ENCODE measurements around the gene TROAP.

TROAP gene

GRCh38 chr12:49342914-49343731, 20.1 kb downstream of the TROAP start:
- DNase-seq (ENCODE audit: low read depth in 2 of 2): no peak

GRCh38 chr12:49344486-49345050, 21.5 kb downstream of the TROAP start:
- no peak for DNase-seq (ENCODE audit: low read depth in 2 of 2)

GRCh38 chr12:49345051-49345824, 22.2 kb downstream of the TROAP start:
- no peak for DNase-seq (ENCODE audit: low read depth in 2 of 2)

DNA sequence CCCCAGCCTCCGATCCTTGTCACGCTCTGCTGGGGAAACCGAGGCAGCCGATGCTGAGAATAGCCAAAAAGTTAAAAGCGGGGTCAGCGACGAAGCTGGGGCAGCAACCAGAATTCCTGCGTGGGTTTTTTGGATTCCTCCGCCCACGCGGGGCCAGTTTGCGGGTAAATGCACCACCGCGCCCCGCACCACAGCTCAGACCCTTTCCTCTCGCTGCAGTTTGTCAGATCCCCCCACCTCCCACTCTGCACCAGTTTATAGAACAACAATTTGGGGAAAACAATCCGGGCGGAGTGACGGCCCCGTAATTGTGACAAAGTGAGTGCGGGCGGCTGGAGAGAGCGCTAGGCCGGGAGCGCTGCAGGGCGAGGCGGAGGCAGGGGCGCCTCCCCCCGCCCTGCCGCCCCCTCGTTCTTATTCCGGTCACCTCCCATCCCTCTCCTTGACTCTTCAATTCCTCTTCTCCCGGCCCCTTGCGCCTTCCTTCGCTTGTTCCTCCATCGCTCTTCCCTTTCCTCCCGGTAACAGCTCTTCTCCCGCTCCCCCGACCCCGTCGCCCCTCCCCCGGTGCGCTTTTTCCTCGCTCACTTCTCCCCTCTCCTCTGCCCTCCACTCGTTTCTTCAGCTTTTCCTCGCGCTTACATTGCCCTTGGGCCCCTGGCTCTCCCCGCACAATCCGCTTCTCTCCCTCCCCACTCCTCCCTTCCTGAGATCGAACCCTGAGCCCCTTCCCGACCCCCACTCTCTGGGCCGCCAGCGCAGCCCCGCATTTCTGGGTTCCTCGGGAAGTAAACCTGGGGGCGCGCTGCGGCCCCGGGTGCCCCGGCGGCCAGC, 23.0 kb downstream of the TROAP start:
- no peak for DNase-seq (ENCODE audit: low read depth in 2 of 2)

- DNase-seq (ENCODE audit: low read depth in 2 of 2): no peak
Observed at GRCh38 chr12:49346659-49347310, 23.7 kb downstream of the TROAP start, which contains the start of gene DNAJC22. Gene DNAJC22, plus strand, starts transcription at chr12:49346888. Its CDS starts 1,985 bp downstream, at chr12:49348873.

- DNase-seq (ENCODE audit: low read depth in 2 of 2): no peak
Observed at GRCh38 chr12:49347311-49348193, 24.5 kb downstream of the TROAP start.

GRCh38 chr12:49348781-49349180, 25.7 kb downstream of the TROAP start:
- no peak for DNase-seq (ENCODE audit: low read depth in 2 of 2)

DNA sequence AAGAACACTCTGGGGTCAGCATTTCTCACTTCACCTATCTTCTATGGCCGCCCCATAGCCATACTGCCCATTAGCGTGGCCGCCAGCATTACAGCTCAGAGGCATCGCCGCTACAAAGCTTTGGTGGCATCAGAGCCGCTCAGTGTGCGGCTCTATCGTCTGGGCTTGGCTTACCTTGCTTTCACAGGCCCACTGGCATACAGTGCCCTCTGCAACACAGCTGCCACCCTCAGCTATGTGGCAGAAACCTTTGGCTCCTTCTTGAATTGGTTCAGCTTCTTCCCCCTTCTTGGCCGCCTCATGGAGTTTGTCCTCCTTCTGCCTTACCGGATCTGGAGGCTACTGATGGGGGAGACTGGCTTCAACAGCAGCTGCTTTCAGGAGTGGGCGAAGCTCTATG, 26.2 kb downstream of the TROAP start:
- DNase-seq (ENCODE audit: low read depth in 2 of 2): no peak

DNA sequence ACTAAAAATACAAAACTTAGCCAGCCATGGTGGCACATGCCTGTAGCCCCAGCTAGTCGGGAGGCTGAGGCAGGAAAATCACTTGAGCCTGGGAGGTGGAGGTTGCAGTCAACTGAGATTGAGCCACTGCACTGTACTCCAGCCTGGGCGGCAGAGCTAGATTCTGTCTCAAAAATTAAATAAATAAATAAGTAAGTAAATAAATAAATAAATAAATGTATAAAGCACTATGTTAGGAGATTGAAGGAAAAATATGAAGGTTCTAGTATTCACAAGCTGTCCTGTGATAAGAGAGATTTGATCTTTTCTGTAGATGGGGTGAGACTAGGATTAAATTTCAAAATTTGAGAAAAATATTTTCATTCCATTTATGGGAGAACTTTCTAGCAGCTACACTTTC, 29.3 kb downstream of the TROAP start:
- no peak for DNase-seq (ENCODE audit: low read depth in 2 of 2)

DNA sequence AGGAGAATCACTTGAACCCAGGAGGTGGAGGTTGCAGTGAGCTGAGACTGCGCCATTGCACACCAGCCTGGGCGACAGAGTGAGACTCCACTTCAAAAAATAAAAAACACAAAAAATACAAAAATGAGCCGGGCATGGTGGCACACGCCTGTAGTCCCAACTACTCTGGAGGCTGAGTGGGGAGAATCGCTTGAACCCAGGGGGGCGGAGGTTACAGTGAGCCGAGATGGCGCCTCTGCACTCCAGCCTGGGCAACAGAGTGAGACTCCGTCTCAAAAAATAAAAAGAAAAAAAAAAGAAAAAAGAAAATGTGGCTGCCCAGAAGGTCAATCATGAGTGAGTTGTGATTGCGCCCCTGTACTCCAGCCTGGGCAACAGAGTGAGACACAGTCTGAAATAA, 32.9 kb downstream of the TROAP start:
- DNase-seq (ENCODE audit: low read depth in 2 of 2): no peak

GRCh38 chr12:49357103-49357678, 34.1 kb downstream of the TROAP start:
- no peak for DNase-seq (ENCODE audit: low read depth in 2 of 2)

DNA sequence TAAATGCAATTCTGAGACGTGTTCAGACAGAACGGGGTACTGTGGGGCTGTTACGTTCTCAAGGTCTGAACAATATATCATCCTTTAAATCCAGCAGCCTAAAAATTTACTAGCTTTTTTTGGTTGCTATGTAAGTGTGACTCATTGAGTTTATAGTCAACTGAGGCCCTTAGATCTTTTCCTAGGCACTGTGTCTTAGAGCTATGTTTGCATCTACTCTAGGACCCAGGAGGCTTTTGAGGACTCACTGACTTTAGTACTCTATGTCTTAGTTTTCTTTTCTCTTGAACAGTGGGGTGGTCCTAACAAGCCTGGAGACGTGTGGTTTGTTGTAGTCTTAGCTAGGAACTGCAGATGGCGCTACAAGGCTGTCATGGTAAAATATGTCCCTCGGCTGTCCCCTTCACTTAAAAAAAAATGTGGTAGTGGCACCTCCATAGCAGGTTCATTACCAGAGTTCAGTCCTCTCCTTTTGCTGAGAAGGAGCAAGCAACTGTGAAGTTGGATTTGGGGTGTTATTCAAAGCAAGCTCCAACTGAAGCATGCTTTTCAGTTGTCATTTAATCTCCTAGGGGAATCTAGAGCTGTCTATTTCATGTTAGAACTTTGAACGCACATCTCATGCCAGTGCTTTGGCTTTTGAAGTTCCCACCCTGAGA, 35.6 kb downstream of the TROAP start:
- DNase-seq (ENCODE audit: low read depth in 2 of 2): no peak

GRCh38 chr12:49359671-49360070, 36.6 kb downstream of the TROAP start:
- DNase-seq (ENCODE audit: low read depth in 2 of 2): no peak

DNA sequence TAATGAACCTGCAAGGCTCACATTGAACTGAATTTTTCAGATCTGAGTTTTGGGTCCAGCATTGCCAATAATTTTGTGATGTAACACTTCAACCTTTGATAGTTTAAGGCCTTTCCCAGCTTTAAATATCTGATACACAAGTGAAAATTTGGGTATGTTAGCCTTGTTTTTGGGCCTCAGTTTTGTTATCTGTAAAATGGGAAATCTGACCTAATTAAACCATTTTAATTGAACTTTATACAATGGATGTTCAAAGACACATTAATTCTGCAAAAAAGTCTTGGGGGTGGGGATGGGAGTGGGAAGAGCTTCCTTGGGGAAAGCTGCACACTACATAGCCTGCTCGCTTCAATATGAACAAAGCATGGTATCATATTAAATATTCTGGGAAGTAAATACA, 39.0 kb downstream of the TROAP start:
- DNase-seq (ENCODE audit: low read depth in 2 of 2): no peak

DNA sequence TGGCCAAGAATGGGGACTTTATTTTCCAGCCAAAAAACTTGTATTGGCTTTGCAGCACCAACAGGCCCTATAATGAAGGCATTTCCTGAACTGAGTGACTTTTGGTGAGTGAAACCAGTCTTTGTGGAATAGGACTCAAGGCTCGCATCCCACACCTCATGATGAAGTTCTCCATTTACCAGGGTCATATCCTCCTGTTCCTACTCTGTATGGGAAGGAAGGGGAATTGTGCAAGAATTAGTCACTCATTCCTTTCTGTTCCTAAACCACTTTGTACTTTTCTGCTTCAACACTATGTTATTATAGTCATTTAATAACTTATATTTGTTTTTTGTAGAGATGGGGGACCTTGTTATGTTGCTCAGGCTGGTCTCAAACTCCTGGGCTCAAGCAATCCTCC, 41.9 kb downstream of the TROAP start:
- DNase-seq (ENCODE audit: low read depth in 2 of 2): no peak

DNA sequence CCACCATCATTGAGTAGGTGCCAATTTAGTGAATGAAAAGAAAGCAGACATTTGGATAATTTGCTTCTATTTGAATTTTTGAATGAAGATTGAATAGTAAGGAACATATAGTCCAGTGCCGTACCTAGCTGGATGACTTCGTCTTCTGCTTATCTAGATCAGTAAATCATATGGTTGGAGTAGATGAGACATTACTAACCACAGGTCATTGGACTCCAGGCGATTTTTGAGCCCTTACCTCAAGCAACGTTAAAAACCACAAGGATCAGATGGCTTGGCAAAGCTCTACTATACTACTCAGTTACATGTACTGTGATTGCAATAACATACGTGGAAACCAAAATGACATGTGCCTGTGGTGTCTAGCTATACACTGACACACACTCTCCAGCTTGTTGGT, 42.5 kb downstream of the TROAP start:
- no peak for DNase-seq (ENCODE audit: low read depth in 2 of 2)

DNA sequence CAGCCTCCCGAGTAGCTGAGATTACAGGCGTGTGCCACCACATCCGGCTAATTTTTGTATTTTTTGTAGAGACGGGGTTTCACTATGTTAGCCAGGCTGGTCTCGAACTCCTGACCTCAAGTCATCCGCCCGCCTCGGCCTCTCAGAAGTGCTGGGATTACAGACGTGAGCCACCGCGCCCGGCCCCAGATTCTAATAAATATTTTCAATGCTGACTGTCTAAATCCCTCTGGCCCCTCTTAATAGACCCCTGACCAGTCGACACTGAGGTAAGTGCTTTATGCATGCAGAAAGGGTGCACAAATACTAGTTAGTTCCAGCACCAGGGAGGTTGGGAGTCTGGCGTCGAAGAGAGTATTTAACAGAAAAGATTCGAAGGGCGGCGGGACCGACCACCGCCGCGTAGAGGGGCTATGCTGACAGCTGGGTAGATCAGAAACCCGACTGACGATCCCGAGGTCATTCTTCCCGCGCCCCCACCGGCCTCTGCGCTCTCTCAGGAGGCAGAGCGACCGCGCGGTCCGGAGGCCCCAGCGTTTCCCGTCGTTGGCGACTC, 43.1 kb downstream of the TROAP start:
- no peak for DNase-seq (ENCODE audit: low read depth in 2 of 2)

DNA sequence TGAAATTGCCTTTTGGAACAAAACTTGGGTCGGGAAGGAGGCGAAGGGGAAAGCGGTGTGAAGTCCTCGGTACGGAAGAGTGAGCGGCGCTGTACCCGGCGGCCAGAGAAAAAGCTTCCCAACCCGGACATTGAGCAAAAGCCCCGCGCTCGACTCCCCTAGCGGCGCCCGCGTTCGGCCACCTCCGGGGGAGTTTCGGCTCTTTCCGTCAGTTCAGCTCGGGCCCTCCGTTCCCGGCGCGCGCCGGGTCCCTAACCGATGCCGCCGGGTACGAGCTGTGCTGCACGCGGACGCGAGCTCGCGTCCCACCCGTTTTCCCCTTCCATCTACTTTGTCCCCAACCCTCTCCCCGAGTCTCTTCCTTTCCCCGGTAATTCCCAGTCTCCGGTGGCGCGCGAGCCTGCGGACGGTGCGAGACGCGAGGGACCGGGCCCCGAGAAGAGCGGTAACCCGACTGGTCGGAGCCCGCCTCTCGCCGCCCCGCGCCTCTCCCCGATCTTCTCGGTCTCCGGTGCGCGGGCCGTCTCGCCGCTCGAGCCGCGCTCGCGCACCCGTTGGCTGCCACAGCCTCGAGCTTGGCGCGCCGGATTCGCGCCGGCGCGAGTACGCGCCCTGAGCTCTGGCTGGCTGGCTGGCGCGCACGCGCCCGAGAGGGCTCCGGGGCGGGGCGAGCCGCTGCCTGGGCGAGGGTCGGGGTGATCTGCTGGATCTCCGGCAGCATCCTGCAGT, 43.8 kb downstream of the TROAP start:
- peak; percentile 90 to 91 for DNase-seq (ENCODE audit: low read depth in 2 of 2)

All from fibroblast of skin of left quadriceps (primary cell).